NB4 (cell line): Measurements from ENCODE around the gene GLYR1.
A peak's percentile ranks its signal among the peaks of the same experiment; 100 is the strongest.

Experiments
- DNase-seq: peaks from one replicate; pipeline ENCODE4 v3.0.0; 2010; ENCODE audit warnings: low read depth
- H3K4me3 ChIP-seq: one replicate; pipeline ENCODE4 v1.5.1; 2011; ENCODE audit warnings: mild to moderate bottlenecking, low read depth, low read length, moderate library complexity
- MYC ChIP-seq: IDR thresholded peaks from 2 replicates; pipeline ENCODE4 v1.6.1; 2011; ENCODE audit warnings: low read depth, low read length
- POLR2A ChIP-seq: IDR thresholded peaks from 2 replicates; pipeline ENCODE4 v1.6.1; 2011; ENCODE audit warnings: mild to moderate bottlenecking; ENCODE audit not compliant: insufficient read length; ENCODE audit errors: extremely low read depth
- TF ChIP-seq, protein P1 (sequence below): IDR thresholded peaks from one replicate; pipeline ENCODE4 v1.5.1; 2012; ENCODE audit warnings: low read depth, low read length
- TF ChIP-seq, protein P2 (sequence below): IDR thresholded peaks from 2 replicates; pipeline ENCODE4 v1.6.1; 2011; ENCODE audit warnings: low read depth, low read length

Gene GLYR1

DNA sequence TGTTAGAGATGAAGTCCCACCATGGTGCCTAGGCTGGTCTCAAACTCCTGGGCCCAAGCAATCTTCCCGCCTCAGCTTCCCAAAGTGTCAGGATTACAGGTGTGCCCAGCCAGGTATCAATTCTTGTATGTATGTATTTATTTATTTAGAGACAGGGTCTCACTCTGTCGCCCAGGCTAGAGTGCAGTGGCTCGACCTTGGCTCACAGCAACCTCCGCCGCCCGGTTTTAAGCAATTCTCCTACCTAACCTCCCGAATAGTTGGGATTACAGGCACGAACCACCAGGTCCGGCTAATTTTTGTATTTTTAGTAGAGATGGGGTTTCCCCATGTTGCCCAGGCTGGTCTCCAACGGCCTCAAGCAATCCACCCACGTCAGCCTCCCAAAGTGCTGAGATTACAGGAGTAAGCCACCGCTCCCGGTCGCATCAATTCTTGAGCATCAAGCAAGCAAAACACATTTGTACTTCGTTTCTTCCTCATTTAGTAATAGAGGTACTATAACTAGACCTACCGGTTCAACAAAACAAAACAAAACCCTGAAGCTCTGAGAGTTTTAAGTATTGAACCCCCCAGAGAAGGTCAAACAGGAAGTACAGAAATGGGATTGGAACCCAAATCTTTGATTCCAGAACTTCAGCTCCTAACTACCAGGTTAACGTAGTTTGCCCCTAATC lies 79.1 kb downstream of the GLYR1 start:
- peak; percentile 45 for DNase-seq

DNA sequence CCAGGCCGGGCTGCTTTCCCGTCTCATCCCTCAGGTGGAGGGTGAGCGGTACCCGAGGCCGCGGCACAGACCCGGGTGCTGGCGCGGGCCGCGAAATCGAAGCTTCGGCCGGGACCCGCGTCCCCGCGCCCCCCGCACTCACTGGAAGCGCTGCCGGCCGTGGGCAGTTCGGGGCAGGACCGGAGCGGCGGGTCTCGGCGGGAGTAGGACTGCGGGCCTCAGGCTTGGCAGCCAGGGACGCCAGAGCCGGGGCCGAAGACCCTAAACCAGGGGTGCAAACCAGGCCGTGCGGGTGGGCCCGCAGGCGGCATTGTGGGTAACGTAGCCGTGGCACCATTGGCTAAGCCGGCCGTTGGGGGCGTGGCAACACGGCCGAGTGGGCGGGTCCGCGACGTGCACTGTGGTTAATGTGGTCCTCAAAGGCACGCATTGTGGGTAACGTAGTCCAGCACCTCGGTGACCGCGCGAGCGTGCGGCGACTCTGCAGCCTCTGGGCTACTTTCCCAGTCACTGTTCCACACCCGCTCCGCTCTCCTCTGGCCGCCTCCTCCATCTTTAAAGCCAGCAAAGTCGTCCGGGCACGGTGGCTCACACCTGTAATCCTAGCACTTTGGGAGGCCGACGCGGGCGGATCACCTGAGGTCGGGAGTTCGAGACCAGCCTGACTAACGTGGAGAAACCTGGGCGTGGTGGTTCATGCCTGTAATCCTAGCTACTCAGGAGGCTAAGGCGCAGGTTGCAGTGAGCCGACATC lies 80.0 kb downstream of the GLYR1 start, which contains the start of gene ZNF500:
Gene ZNF500 (minus strand): TSS at position 288 of the 754 bp plus-strand sequence. CDS start 1,184 bp downstream, outside the sequence.
- TF ChIP-seq MYC (peak; percentile 84), POLR2A (peak; percentile 58)
- TF ChIP-seq, protein P1, sequence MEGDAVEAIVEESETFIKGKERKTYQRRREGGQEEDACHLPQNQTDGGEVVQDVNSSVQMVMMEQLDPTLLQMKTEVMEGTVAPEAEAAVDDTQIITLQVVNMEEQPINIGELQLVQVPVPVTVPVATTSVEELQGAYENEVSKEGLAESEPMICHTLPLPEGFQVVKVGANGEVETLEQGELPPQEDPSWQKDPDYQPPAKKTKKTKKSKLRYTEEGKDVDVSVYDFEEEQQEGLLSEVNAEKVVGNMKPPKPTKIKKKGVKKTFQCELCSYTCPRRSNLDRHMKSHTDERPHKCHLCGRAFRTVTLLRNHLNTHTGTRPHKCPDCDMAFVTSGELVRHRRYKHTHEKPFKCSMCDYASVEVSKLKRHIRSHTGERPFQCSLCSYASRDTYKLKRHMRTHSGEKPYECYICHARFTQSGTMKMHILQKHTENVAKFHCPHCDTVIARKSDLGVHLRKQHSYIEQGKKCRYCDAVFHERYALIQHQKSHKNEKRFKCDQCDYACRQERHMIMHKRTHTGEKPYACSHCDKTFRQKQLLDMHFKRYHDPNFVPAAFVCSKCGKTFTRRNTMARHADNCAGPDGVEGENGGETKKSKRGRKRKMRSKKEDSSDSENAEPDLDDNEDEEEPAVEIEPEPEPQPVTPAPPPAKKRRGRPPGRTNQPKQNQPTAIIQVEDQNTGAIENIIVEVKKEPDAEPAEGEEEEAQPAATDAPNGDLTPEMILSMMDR = no peak
- TF ChIP-seq, protein P2, sequence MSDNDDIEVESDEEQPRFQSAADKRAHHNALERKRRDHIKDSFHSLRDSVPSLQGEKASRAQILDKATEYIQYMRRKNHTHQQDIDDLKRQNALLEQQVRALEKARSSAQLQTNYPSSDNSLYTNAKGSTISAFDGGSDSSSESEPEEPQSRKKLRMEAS = peak; percentile 76; the same call in 1 of the 2 replicates
- H3K4me3 ChIP-seq = peak within 1 kb of the TSS; percentile 93
- peak; percentile 96 for DNase-seq

More for the DNA sequence above, 79.1 kb downstream of the GLYR1 start:
- peak overlapping the region; percentile 93 for H3K4me3 ChIP-seq
- TF ChIP-seq, protein P1 = no peak
- TF ChIP-seq POLR2A = no peak
- TF ChIP-seq MYC = no peak
- TF ChIP-seq, protein P2 = no peak

DNA sequence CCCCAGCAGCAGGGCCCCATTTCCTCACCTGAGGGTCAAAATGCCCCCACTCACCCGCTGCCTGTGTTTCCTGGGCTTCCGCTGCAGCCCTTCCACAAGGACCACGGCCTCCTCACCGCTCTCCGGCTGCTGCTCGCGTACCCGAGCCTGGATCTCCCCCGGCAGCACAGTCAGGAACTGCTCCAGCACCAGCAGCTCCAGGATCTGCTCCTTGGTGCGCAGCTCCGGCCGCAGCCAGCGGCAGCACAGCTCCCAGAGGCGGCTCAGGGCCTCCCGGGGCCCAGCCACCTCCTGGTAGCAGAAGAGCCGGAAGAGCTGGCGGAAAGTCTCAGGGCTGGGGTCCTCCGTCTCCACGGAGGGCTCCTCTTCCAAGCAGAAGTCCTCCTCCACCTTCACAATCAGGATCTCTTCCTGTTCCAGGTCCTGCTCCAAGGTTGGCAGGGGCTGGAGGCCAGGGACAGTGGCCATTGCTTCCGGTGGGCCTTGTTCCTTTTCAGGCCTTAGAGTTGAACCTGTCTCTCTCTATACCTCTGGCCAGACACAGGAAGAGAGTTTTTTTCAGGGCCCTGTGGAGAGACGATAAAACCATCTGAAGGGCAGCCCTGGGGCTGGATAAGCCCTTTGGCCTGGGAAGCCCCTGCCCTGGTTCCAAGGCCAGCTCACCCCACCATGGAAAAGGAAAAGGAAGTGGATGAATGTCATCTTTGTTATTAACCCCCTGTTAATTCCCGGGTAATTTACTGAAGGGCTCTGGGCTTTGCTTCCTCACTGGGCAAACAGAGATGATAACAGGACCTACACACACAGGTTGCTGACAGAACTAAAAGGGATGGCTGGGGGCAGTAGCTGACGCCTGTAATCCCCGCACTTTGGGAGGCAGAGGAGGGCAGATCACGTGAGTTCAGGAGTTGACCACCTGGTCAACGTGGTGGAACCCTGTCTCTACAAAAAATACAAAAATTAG lies 81.3 kb downstream of the GLYR1 start:
- TF ChIP-seq POLR2A (no peak), MYC (no peak)
- TF ChIP-seq, protein P1 = no peak
- TF ChIP-seq, protein P2 = no peak
- no peak for DNase-seq
- peak overlapping the region; percentile 93 for H3K4me3 ChIP-seq

DNA sequence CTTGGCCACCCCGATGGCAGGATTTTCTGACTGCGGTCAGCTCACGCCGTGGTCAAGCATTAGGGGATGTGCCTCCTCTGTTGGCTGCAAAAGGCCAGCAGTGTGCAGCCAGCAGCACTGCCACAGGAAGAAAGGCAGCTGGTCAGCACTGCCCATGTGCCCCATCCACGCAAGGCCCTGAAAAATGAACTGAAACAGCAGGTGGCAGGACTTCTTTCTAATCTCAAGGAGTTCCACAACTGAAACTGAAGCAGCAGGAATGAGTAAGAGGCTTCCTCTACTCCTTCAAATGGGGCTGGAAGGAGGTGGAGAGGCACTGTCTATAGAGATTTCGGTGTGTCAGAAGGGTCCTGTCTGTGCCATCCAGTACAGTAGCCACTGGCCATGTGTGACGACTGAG lies 83.3 kb downstream of the GLYR1 start:
- DNase-seq = no peak
- TF ChIP-seq, protein P2 = no peak
- TF ChIP-seq MYC = no peak
- TF ChIP-seq, protein P1 = no peak
- TF ChIP-seq POLR2A = no peak
- H3K4me3 ChIP-seq = no peak overlapping the region

DNA sequence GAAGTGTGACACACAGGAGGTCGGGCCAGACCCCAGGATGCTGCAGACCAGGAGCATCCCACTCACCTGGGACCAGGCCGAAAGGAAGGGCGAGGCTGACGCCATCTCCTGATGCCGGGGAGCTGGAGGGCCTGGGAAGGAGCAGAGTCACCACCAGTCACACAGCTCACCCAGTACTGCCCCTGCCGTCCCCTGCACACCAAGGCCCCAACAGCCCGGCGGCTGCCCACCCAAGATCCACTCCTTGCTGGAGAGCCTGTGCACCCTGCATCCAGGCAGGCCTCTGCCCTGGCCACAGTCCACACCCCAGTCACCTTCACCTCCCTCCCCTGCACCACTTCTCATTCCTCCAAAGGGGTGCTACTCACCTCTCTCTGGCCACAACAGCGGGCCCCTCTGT lies 84.9 kb downstream of the GLYR1 start:
- H3K4me3 ChIP-seq = no peak overlapping the region
- TF ChIP-seq, protein P1 = no peak
- no peak for TF ChIP-seq POLR2A
- TF ChIP-seq, protein P2 = no peak
- no peak for TF ChIP-seq MYC
- DNase-seq = no peak
